ENCODE measurements around the gene PPP1R16B. TPM values are rescaled to one million over a fixed set of nuclear protein-coding genes. Genes with fewer than 3 reads are reported as not detected.

PPP1R16B gene
- total and polyA plus RNA-seq, 2 of the 8 experiments (the other 6 are each of a cell fraction or from before 2014, with no cell fraction given) = 2.6 to 8.9 TPM

DNA sequence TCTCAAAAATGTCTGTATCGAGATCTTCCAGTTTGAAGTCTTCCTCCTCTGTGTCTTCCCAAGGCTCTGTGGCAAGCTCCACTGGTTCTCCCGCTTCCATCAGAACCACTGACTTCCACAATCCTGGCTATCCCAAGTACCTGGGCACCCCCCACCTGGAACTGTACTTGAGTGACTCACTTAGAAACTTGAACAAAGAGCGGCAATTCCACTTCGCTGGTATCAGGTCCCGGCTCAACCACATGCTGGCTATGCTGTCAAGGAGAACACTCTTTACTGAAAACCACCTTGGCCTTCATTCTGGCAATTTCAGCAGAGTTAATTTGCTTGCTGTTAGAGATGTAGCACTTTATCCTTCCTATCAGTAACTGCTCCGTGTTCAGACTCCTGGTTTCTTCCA lies 146.7 kb downstream of the PPP1R16B start:
- Histone ChIP-seq H3K23me2 (ENCODE audit: low read depth, low read length) (no peaks in the 10 kb centered on the region), H3K14ac (ENCODE audit: insufficient read length) (no peak overlapping the region), H3K4me3 (ENCODE audit: extremely low read depth in 1 of 4, insufficient read depth in 2 of 4, low read depth in 3 of 4, low read length in 4 of 4) (no peak overlapping the region), H3K27ac (ENCODE audit: low read depth, low read length) (no peak overlapping the region), H3K4me1 (replicated peaks in 1 of 4; ENCODE audit: control insufficient read depth in 3 of 4, insufficient read depth in 4 of 4, low read length in 3 of 4) (no peaks in the 10 kb centered on the region), H4K91ac (replicated peaks; ENCODE audit: insufficient read length, low read length) (no peak overlapping the region), H4K8ac (ENCODE audit: extremely low read depth, insufficient read depth, low read length) (no peak overlapping the region), H2BK120ac (replicated peaks; ENCODE audit: low read depth, low read length) (no peak overlapping the region), H3K79me2 (ENCODE audit: control insufficient read depth in 1 of 2, insufficient read depth in 2 of 2, low read length in 2 of 2) (no peaks in the 10 kb centered on the region), H2BK12ac (ENCODE audit: low read depth, low read length) (no peak overlapping the region), H2AFZ (ENCODE audit: low read length) (no peak overlapping the region), H3K23ac (ENCODE audit: insufficient read length) (no peak overlapping the region), H3K56ac (replicated peaks; ENCODE audit: insufficient read length, low read depth, low read length) (no peak overlapping the region), H3K4me2 (ENCODE audit: insufficient read depth in 1 of 2, low read depth in 2 of 2, low read length in 2 of 2) (no peak overlapping the region), H2BK20ac (ENCODE audit: low read length) (no peak overlapping the region), H3K9ac (replicated peaks in 1 of 4; ENCODE audit: extremely low read depth in 1 of 4, low read depth in 3 of 4, low read length in 3 of 4) (no peak overlapping the region; a peak in 1 of 7 replicates), H3K27me3 (replicated peaks in 1 of 4; ENCODE audit: control insufficient read depth in 3 of 4, extremely low read depth in 1 of 4, insufficient read depth in 3 of 4, low read length in 3 of 4) (no peaks in the 10 kb centered on the region), H3K79me1 (ENCODE audit: low read depth, low read length) (no peaks in the 10 kb centered on the region; the same call in 1 of the 2 replicates), H3K18ac (ENCODE audit: extremely low read depth, low read length) (no peak overlapping the region), H4K20me1 (replicated peaks in 1 of 2; ENCODE audit: control insufficient read depth in 1 of 2, insufficient read depth in 2 of 2, low read length in 2 of 2) (peaks cover 3 to 8% of the 10 kb centered on the region in 2 experiments), H2BK15ac (ENCODE audit: low read length) (no peak overlapping the region), H4K5ac (ENCODE audit: insufficient read length, low read depth, low read length) (no peak overlapping the region), H3K4ac (replicated peaks; ENCODE audit: insufficient read length, low read depth, low read length) (no peak overlapping the region), H2AK5ac (ENCODE audit: low read depth, low read length) (no peak overlapping the region), H3K36me3 (ENCODE audit: control insufficient read depth in 2 of 4, insufficient read depth in 4 of 4, low read length in 3 of 4) (peaks cover 23 to 55% (median 44%) of the 10 kb centered on the region in 4 experiments), H2BK5ac (ENCODE audit: low read depth, low read length) (no peak overlapping the region), H3K9me3 (ENCODE audit: insufficient read depth in 2 of 2, low read depth in 1 of 2, low read length in 1 of 2) (no peaks in the 10 kb centered on the region)
- POLR2A ChIA-PET (ENCODE audit: partially characterized antibody) = interaction anchor here (0.8 to 3.9 kb wide), 4 partner anchors 8 to 22 kb away, joined by 3 to 22 read pairs (median 3); partner anchors contain the start of gene DHX35
- 93% methylated on average over 6 of the region's 6 CpGs; no CpG with 5 or more reads in 1 of the 2 experiments for WGBS, 2 experiments (ENCODE audit: extremely low coverage in 1 of 2, insufficient coverage in 1 of 2, insufficient read length in 1 of 2, insufficient replicate concordance in 2 of 2, low coverage in 1 of 2, low lambda C conversion rate in 2 of 2, missing lambda C conversion rate in 1 of 2)
- no peak for DNase-seq (ENCODE audit: low read depth in 1 of 2, low spot score in 2 of 2)
- CTCF ChIA-PET (ENCODE audit: partially characterized antibody) = interaction anchor here (0.8 kb wide), 1 partner anchor 10 kb away, joined by 3 read pairs; the partner anchor contains the start of gene DHX35
- FAIRE-seq = no peak
- TF ChIP-seq, protein P1, sequence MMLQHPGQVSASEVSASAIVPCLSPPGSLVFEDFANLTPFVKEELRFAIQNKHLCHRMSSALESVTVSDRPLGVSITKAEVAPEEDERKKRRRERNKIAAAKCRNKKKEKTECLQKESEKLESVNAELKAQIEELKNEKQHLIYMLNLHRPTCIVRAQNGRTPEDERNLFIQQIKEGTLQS (IDR thresholded peaks at IDR 0.05; ENCODE audit: insufficient read depth, low read depth, low read length) = no peak
- no peak for TF ChIP-seq TAF1 (IDR thresholded peaks at IDR 0.05; ENCODE audit: low read depth, low read length)
- TF ChIP-seq RXRA (IDR thresholded peaks at IDR 0.05; ENCODE audit: insufficient read depth, low read depth, low read length) = no peak
- no peak for TF ChIP-seq HDAC6 (IDR thresholded peaks at IDR 0.05; ENCODE audit: low read depth, low read length)
- TF ChIP-seq, protein P2, sequence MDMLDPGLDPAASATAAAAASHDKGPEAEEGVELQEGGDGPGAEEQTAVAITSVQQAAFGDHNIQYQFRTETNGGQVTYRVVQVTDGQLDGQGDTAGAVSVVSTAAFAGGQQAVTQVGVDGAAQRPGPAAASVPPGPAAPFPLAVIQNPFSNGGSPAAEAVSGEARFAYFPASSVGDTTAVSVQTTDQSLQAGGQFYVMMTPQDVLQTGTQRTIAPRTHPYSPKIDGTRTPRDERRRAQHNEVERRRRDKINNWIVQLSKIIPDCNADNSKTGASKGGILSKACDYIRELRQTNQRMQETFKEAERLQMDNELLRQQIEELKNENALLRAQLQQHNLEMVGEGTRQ (IDR thresholded peaks at IDR 0.05; ENCODE audit: low read length) = no peak
- TF ChIP-seq EP300 (IDR thresholded peaks at IDR 0.05; ENCODE audit: borderline replicate concordance in 1 of 2, low read depth in 2 of 2, low read length in 2 of 2) = no peak
- TF ChIP-seq CREB1 (IDR thresholded peaks at IDR 0.05) = no peak
- TF ChIP-seq TAF7 (optimal IDR thresholded peaks at IDR 0.05; ENCODE audit: borderline replicate concordance, low read depth, low read length) = no peak
- TF ChIP-seq CBX8 (IDR thresholded peaks at IDR 0.05; ENCODE audit: borderline replicate concordance, low read depth, low read length) = no peak
- TF ChIP-seq CHD2 (IDR thresholded peaks at IDR 0.05; ENCODE audit: low read length) = no peak
- TF ChIP-seq TCF12 (IDR thresholded peaks at IDR 0.05; ENCODE audit: low read depth, low read length) = no peak
